HEK293T (cell line): ENCODE data around the gene FAM120A.

Experiments
- FOXM1 ChIP-seq: fragments of 450-650 bp; IDR thresholded peaks from 2 replicates; pipeline ENCODE4 v1.6.1; 2017; ENCODE audit warnings: mild to moderate bottlenecking, borderline replicate concordance
- PKNOX1 ChIP-seq: fragments of 450-650 bp; IDR thresholded peaks from 2 replicates; pipeline ENCODE4 v1.6.1; 2016

GRCh38 chr9:93598647-93599241, 147.3 kb downstream of the FAM120A start:
- TF ChIP-seq FOXM1 (no peak), PKNOX1 (no peak)
